HG02885 (cell line): ENCODE measurements around the gene SLC1A1.
A peak's percentile ranks its signal among the peaks of the same experiment; 100 is the strongest.
"Not testable (repeated sequence)": the region's sequence is repeated elsewhere in the genome, so short reads cannot be mapped to it uniquely, and the experiment has no call there.

ENCODE experiments used
- ATAC-seq: cut with Tn5 transposase; IDR thresholded peaks from one replicate; pipeline ENCODE4 v1.9.1; 2021; ENCODE audit warnings: mild to moderate bottlenecking; ENCODE audit not compliant: unreplicated experiment, poor library complexity

SLC1A1 gene

GRCh38 chr9:4538107-4538506 is 47.8 kb downstream of the SLC1A1 start:
- ATAC-seq: no peak

- no peak for ATAC-seq
Measured at GRCh38 chr9:4538621-4539020, 48.4 kb downstream of the SLC1A1 start.

GRCh38 chr9:4540425-4540824 is 50.2 kb downstream of the SLC1A1 start:
- ATAC-seq: no peak

GRCh38 chr9:4541281-4541680 is 51.0 kb downstream of the SLC1A1 start:
- no peak for ATAC-seq

GRCh38 chr9:4541856-4542255 is 51.6 kb downstream of the SLC1A1 start:
- no peak for ATAC-seq

- not testable (repeated sequence) for ATAC-seq
Measured at GRCh38 chr9:4544714-4545113, 54.4 kb downstream of the SLC1A1 start.

GRCh38 chr9:4547016-4547415 is 56.7 kb downstream of the SLC1A1 start:
- ATAC-seq: no peak

GRCh38 chr9:4548811-4549725 is 58.8 kb downstream of the SLC1A1 start:
- ATAC-seq: no peak

- no peak for ATAC-seq
Measured at GRCh38 chr9:4549751-4550295, 59.6 kb downstream of the SLC1A1 start.

GRCh38 chr9:4550777-4551484 is 60.7 kb downstream of the SLC1A1 start:
- ATAC-seq: no peak

GRCh38 chr9:4553951-4554381 is 63.7 kb downstream of the SLC1A1 start:
- no peak for ATAC-seq

GRCh38 chr9:4555236-4555635 is 65.0 kb downstream of the SLC1A1 start:
- no peak for ATAC-seq

GRCh38 chr9:4558371-4558998 is 68.2 kb downstream of the SLC1A1 start:
- no peak for ATAC-seq

GRCh38 chr9:4559261-4560182 is 69.3 kb downstream of the SLC1A1 start:
- ATAC-seq: peak; percentile 83

- ATAC-seq: no peak
Measured at GRCh38 chr9:4563105-4563504, 72.8 kb downstream of the SLC1A1 start.

- no peak for ATAC-seq
Measured at GRCh38 chr9:4566806-4567205, 76.5 kb downstream of the SLC1A1 start.

- no peak for ATAC-seq
Measured at GRCh38 chr9:4567601-4568000, 77.3 kb downstream of the SLC1A1 start.

- ATAC-seq: no peak
Measured at GRCh38 chr9:4569101-4569500, 78.8 kb downstream of the SLC1A1 start.

GRCh38 chr9:4572184-4572826 is 82.0 kb downstream of the SLC1A1 start:
- no peak for ATAC-seq
